GM12865 (cell line): Measurements from ENCODE around the gene MYH3.

Experiments
- DNase-seq: peaks from one replicate; pipeline ENCODE4 v3.0.0; 2010; ENCODE audit warnings: low read depth
- H3K4me3 ChIP-seq: 2 replicates; pipeline ENCODE4 v1.5.1; 2011; ENCODE audit warnings: mild to moderate bottlenecking, low read depth, low read length, control low read depth
- TF ChIP-seq, protein P1 (sequence below): IDR thresholded peaks from 2 replicates; pipeline ENCODE4 v1.5.1; 2011; ENCODE audit warnings: low read length, control low read depth, low read depth, inconsistent platforms; ENCODE audit not compliant: insufficient read depth; ENCODE audit errors: missing control alignments

MYH3 gene

DNA sequence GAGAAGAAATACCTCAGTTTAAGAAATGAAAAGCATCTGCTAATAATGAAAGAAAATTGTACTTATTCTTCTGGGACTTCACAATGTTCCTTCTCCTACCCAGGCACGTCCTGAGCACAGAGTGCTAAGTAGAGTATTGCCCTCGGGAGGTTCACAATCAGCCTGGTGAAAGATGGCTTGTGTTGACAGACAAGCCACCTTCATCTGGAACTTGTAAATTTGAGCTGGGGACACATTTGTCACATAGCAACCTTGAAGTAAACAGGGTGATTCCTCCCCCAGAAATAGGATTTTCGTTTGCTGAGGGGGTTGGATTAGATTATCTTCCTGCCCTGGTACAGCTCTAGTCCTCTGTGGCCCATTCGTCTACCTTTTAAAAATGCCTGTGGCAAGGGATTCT, 73.3 kb downstream of the MYH3 start:
- TF ChIP-seq, protein P1, sequence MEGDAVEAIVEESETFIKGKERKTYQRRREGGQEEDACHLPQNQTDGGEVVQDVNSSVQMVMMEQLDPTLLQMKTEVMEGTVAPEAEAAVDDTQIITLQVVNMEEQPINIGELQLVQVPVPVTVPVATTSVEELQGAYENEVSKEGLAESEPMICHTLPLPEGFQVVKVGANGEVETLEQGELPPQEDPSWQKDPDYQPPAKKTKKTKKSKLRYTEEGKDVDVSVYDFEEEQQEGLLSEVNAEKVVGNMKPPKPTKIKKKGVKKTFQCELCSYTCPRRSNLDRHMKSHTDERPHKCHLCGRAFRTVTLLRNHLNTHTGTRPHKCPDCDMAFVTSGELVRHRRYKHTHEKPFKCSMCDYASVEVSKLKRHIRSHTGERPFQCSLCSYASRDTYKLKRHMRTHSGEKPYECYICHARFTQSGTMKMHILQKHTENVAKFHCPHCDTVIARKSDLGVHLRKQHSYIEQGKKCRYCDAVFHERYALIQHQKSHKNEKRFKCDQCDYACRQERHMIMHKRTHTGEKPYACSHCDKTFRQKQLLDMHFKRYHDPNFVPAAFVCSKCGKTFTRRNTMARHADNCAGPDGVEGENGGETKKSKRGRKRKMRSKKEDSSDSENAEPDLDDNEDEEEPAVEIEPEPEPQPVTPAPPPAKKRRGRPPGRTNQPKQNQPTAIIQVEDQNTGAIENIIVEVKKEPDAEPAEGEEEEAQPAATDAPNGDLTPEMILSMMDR: no peak
- H3K4me3 ChIP-seq: no peak overlapping the region
- DNase-seq: no peak

DNA sequence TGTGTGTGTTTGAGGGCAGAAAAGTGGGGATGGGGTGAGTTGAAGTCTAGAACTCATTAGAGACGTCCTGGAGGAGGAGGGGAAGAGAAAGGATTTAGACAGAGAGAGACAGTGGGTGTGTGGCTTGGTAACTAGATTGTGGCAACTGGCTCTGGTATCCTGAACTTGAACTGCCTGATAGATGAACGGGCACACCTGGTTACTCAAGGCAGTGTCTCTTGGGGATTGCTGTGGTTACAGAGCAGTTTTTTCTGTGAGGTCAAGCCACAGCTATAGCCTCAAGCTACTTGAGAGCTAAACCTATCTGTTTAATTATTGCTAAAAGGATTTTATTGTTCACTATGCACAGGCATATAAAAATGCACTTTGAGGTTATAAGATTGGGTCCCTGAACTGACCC, 77.8 kb downstream of the MYH3 start:
- peak; percentile 25 for DNase-seq
- TF ChIP-seq, protein P1: no peak
- no peak overlapping the region for H3K4me3 ChIP-seq
